Caco-2 (cell line): ENCODE data around the gene AMBRA1. TPM values are rescaled to one million over a fixed set of nuclear protein-coding genes. Genes with fewer than 3 reads are reported as not detected.

Source experiments
- BruUV-seq: library from RNA; stranded (reverse); fragments of 400-500 nt; replicated peaks from 2 replicates; lab custom pipeline; 2021; lab: Mats Ljungman, UMichigan
- CTCF ChIA-PET: fragments of 300-600 bp; sonication (Branson Sonifier 250); formaldehyde crosslinking; loops from one replicate; lab custom pipeline; 2022; ENCODE audit warnings: antibody characterized with exemption; lab: Charles Lee
- POLR2A ChIA-PET: fragments of 300-600 bp; sonication (Branson Sonifier 250); formaldehyde crosslinking; loops from one replicate; lab custom pipeline; 2022; ENCODE audit warnings: antibody characterized with exemption; lab: Charles Lee
- DNase-seq, 2 experiments: peaks; one replicate each; pipeline versions ENCODE4 v3.0.0 to v3.0.0-alpha.2; 2020 to 2022
- H3K27me3 ChIP-seq: replicated peaks from 2 replicates; pipeline ENCODE4 v1.6.0; 2011; ENCODE audit warnings: low read length; ENCODE audit not compliant: control insufficient read depth, insufficient read depth
- H3K36me3 ChIP-seq: 2 replicates; pipeline ENCODE4 v1.5.1; 2011; ENCODE audit warnings: low read length; ENCODE audit not compliant: control insufficient read depth, insufficient read depth
- H3K4me1 ChIP-seq: fragments of 250-450 bp; sonication (Bioruptor Pico); 2 replicates; pipeline ENCODE4 v1.5.1; 2020; ENCODE audit warnings: mild to moderate bottlenecking
- H3K4me3 ChIP-seq: 2 replicates; pipeline ENCODE4 v1.5.1; 2011; ENCODE audit warnings: low read depth, mild to moderate bottlenecking, control low read depth, low read length
- H3K9me3 ChIP-seq: fragments of 250-450 bp; sonication (Bioruptor Pico); 2 replicates; pipeline ENCODE4 v1.5.1; 2020; ENCODE audit warnings: mild to moderate bottlenecking, moderate library complexity
- H3K27ac Mint-ChIP-seq: one replicate; pipeline ENCODE4 v1.8.0; 2022; ENCODE audit warnings: mixed read lengths; ENCODE audit not compliant: unreplicated experiment
- H3K27me3 Mint-ChIP-seq: one replicate; pipeline ENCODE4 v1.8.0; 2022; ENCODE audit warnings: mixed read lengths; ENCODE audit not compliant: insufficient read depth, unreplicated experiment
- H3K36me3 Mint-ChIP-seq: one replicate; pipeline ENCODE4 v1.8.0; 2022; ENCODE audit warnings: mild to moderate bottlenecking, mixed read lengths; ENCODE audit not compliant: insufficient read depth, unreplicated experiment
- H3K4me1 Mint-ChIP-seq: one replicate; pipeline ENCODE4 v1.8.0; 2022; ENCODE audit warnings: low read depth, mixed read lengths; ENCODE audit not compliant: unreplicated experiment
- H3K4me3 Mint-ChIP-seq: one replicate; pipeline ENCODE4 v1.8.0; 2022; ENCODE audit warnings: mild to moderate bottlenecking, moderate library complexity, mixed read lengths; ENCODE audit not compliant: unreplicated experiment
- H3K9me3 Mint-ChIP-seq: one replicate; pipeline ENCODE4 v1.8.0; 2022; ENCODE audit warnings: mixed read lengths; ENCODE audit not compliant: unreplicated experiment
- intact Hi-C: fragments of 100-400 bp; cut with micrococcal nuclease; formaldehyde crosslinking; loops from one replicate; pipeline ENCODE4 v1.10.0; 2022; ENCODE audit not compliant: unreplicated experiment
- total RNA-seq: library from RNA; stranded (reverse); gene quantifications from 2 replicates; pipeline ENCODE4 v1.2.3, GENCODE V29; 2022
- TF ChIP-seq, protein P1 (sequence below), 2 experiments: fragments of 200-600 bp in 1 of 2; IDR thresholded peaks; 1 replicate in 1 of 2; 2 replicates in 1 of 2; pipeline versions ENCODE4 v1.5.1 to v1.8.0; 2011 to 2022; ENCODE audit warnings: antibody characterized with exemption in 1 of 2, control low read depth in 1 of 2, inconsistent platforms in 1 of 2, low read depth in 1 of 2, low read length in 1 of 2, mild to moderate bottlenecking in 1 of 2, moderate library complexity in 1 of 2; ENCODE audit not compliant: insufficient read depth in 1 of 2, severe bottlenecking in 1 of 2, unreplicated experiment in 1 of 2

Gene AMBRA1
- total RNA-seq, 1 experiment from 2014 or later = 48.1 TPM

DNA sequence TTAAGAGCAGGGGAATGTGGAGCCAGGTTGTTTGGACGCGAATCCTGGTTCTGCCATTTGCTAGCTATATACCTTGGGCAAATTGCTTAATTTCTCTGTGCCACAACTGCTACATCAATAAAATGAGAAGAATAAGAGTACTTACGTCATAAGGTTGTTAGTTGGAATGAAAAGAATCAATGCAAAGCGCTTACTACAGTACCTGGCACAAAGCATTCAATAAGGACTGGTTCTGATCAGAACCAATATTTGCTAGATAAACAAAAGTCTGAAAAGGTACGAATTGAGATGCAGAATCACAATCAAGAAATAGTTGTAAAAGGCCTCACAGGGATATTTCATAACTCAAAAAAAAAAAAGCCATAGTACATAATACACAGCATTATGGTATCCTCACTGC, 11.2 kb downstream of the AMBRA1 start:
- Histone ChIP-seq H3K4me3 (no peak overlapping the region), H3K9me3 (no peaks in the 10 kb centered on the region), H3K36me3 (no peaks in the 10 kb centered on the region; the same call in 1 of the 2 replicates), H3K27me3 (no peaks in the 10 kb centered on the region), H3K4me1 (no peaks in the 10 kb centered on the region)
- peaks cover 21% of the 10 kb centered on the region for H3K4me1 Mint-ChIP-seq
- BruUV-seq = no TSS peak
- no peak overlapping the region for H3K27ac Mint-ChIP-seq
- no peaks in the 10 kb centered on the region for H3K9me3 Mint-ChIP-seq
- DNase-seq = no peak
- intact Hi-C loops = no loop called here
- H3K4me3 Mint-ChIP-seq = no peak overlapping the region
- ChIA-PET CTCF (no interaction called here), POLR2A (no interaction called here)
- H3K27me3 Mint-ChIP-seq = no peaks in the 10 kb centered on the region
- peaks cover 21% of the 10 kb centered on the region for H3K36me3 Mint-ChIP-seq
- TF ChIP-seq, protein P1, sequence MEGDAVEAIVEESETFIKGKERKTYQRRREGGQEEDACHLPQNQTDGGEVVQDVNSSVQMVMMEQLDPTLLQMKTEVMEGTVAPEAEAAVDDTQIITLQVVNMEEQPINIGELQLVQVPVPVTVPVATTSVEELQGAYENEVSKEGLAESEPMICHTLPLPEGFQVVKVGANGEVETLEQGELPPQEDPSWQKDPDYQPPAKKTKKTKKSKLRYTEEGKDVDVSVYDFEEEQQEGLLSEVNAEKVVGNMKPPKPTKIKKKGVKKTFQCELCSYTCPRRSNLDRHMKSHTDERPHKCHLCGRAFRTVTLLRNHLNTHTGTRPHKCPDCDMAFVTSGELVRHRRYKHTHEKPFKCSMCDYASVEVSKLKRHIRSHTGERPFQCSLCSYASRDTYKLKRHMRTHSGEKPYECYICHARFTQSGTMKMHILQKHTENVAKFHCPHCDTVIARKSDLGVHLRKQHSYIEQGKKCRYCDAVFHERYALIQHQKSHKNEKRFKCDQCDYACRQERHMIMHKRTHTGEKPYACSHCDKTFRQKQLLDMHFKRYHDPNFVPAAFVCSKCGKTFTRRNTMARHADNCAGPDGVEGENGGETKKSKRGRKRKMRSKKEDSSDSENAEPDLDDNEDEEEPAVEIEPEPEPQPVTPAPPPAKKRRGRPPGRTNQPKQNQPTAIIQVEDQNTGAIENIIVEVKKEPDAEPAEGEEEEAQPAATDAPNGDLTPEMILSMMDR (IDR thresholded peaks at IDR 0.05; ENCODE audit: insufficient read depth in 1 of 2, low read depth in 1 of 2, low read length in 1 of 2, severe bottlenecking in 1 of 2, unreplicated experiment in 1 of 2) = no peak

DNA sequence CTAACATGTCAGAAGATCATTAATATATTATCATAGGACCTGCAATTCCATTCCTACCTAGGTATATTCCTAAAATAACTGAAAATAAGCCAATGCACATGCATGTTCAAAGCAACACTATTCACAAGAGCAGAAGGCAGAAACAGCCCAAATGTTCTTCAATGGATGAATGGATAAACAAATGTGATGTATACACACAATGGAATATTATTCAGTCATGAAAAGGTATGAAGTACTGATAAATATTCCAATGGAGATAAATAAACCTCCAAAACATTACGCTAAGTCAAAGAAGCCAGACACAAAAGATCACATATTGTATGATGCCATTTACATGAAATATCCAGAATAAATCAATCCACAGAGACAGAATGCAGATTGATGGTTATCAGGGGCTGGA, 16.8 kb downstream of the AMBRA1 start:
- TF ChIP-seq, protein P1 (IDR thresholded peaks at IDR 0.05; ENCODE audit: insufficient read depth in 1 of 2, low read depth in 1 of 2, low read length in 1 of 2, severe bottlenecking in 1 of 2, unreplicated experiment in 1 of 2) = no peak
- ChIA-PET POLR2A (no interaction called here), CTCF (no interaction called here)
- no peaks in the 10 kb centered on the region for H3K36me3 ChIP-seq
- Mint-ChIP-seq H3K9me3 (no peaks in the 10 kb centered on the region), H3K4me3 (no peak overlapping the region), H3K27ac (no peak overlapping the region), H3K4me1 (peaks cover 25% of the 10 kb centered on the region), H3K36me3 (peaks cover 29% of the 10 kb centered on the region), H3K27me3 (no peaks in the 10 kb centered on the region)
- DNase-seq = no peak
- H3K4me3 ChIP-seq = no peak overlapping the region
- peaks cover 6% of the 10 kb centered on the region; the same call in 1 of the 2 replicates for H3K9me3 ChIP-seq
- H3K27me3 ChIP-seq = no peaks in the 10 kb centered on the region
- intact Hi-C loops = no loop called here
- no TSS peak for BruUV-seq
- no peaks in the 10 kb centered on the region for H3K4me1 ChIP-seq

DNA sequence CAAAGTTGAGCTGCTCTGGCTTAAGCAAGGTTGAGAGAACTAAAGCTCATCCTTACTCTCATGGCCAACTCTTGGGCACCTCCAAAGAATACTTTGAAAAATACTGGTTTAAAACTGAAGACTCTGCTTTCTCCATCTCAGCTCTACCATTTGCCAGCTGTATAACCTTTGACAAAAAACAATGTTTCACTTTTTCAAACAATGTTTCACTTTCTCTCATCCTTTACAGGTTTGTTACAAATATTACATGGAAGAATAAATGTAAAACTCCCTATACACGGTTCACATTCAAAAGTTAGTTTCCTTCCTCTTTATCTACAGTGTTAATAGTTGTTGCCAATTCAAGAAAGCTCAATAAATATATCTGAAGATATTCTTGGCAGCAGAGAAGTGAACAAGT, 19.2 kb downstream of the AMBRA1 start:
- no TSS peak for BruUV-seq
- ChIA-PET POLR2A (interaction anchor here (1.4 kb wide), 1 partner anchor 21 kb away, joined by 3 read pairs; no protein-coding TSS in a partner anchor), CTCF (interaction anchor here (0.6 kb wide), 1 partner anchor 32 kb away, joined by 6 read pairs; no protein-coding TSS in a partner anchor)
- TF ChIP-seq, protein P1 (IDR thresholded peaks at IDR 0.05; ENCODE audit: insufficient read depth in 1 of 2, low read depth in 1 of 2, low read length in 1 of 2, severe bottlenecking in 1 of 2, unreplicated experiment in 1 of 2) = no peak
- intact Hi-C loops = no loop called here
- Mint-ChIP-seq H3K9me3 (no peaks in the 10 kb centered on the region), H3K27ac (peak overlapping the region; percentile 45), H3K36me3 (peaks cover 20% of the 10 kb centered on the region), H3K4me3 (no peak overlapping the region), H3K4me1 (peaks cover 11% of the 10 kb centered on the region), H3K27me3 (no peaks in the 10 kb centered on the region)
- H3K27me3 ChIP-seq = no peaks in the 10 kb centered on the region
- no peak for DNase-seq
- H3K36me3 ChIP-seq = no peaks in the 10 kb centered on the region
- H3K9me3 ChIP-seq = peaks cover 6% of the 10 kb centered on the region; the same call in 1 of the 2 replicates
- H3K4me3 ChIP-seq = no peak overlapping the region
- H3K4me1 ChIP-seq = no peaks in the 10 kb centered on the region
